RPMI8226 (cell line): ENCODE results near the gene QRICH1.

Experiments
- DNase-seq: peaks from one replicate; pipeline ENCODE4 v3.0.0-alpha.2; 2015

Gene QRICH1, protein sequence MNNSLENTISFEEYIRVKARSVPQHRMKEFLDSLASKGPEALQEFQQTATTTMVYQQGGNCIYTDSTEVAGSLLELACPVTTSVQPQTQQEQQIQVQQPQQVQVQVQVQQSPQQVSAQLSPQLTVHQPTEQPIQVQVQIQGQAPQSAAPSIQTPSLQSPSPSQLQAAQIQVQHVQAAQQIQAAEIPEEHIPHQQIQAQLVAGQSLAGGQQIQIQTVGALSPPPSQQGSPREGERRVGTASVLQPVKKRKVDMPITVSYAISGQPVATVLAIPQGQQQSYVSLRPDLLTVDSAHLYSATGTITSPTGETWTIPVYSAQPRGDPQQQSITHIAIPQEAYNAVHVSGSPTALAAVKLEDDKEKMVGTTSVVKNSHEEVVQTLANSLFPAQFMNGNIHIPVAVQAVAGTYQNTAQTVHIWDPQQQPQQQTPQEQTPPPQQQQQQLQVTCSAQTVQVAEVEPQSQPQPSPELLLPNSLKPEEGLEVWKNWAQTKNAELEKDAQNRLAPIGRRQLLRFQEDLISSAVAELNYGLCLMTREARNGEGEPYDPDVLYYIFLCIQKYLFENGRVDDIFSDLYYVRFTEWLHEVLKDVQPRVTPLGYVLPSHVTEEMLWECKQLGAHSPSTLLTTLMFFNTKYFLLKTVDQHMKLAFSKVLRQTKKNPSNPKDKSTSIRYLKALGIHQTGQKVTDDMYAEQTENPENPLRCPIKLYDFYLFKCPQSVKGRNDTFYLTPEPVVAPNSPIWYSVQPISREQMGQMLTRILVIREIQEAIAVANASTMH

DNA sequence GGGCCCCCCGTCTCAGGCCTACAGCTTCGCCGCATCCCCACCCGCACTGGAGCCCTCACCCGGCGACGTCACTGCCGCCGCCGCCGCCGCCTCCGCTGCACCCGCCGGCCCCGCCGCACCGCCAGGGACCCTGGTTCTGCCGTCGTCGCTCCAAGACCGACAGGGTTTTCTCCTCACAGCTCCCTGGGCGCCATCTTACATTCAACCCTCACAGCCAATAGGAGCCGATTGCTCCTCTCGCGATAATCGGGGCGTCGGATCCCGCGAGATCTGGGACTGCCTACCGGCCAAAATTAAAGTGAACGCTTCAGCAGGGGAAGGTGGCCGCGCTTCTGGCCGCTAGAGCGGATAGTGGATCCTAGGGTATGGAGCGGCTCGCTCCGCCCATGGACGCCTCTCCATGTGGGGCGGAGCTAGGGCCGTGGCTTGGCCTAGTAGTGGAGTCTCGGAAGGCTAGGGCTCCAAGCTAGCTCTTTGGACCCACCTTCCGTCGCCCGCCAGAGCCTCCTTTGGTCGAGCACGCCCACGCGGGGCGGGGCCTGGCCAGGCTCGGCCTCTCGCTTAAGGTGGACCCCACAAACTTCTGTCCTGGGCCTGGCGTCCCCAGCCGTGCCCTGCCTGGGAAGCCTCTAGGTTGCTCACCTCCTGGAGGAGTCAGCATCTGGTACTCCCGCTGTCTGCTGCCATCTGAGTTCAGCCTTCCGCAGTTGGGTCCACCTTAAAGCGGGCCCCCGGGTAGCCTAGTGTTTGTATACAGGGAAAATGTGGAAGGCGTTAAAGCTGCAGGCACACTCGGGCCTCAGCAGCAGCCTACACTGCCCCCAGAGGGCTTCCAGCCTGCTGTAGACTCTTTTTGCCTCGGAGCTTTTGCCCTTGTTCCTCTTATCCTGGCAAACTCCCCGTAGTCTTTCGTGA lies at the start of gene QRICH1:
Gene QRICH1, minus strand, starts transcription at position 219 of the 915 bp plus-strand sequence. CDS start 17,054 bp downstream, outside the sequence.
- DNase-seq: peak; percentile 99

DNA sequence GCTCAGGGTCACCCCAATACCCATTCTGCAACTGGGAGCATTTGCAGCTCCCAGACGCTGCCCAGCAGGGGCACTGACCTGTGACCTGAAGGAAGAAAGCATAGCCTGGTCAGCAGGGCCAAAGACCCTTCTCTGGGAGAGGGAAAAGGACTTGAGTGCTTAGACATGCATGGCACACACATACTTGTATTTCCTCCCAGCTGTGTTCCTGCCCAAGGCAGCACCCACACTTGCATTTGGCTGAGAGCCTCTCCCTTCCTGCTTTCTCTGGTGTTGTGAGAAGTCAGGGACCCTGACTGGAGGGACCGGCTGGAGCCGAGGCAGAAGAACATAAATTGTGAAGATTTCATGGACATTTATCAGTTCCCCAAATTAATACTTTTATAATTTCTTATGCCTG lies 46.2 kb upstream of the QRICH1 start:
- no peak for DNase-seq

DNA sequence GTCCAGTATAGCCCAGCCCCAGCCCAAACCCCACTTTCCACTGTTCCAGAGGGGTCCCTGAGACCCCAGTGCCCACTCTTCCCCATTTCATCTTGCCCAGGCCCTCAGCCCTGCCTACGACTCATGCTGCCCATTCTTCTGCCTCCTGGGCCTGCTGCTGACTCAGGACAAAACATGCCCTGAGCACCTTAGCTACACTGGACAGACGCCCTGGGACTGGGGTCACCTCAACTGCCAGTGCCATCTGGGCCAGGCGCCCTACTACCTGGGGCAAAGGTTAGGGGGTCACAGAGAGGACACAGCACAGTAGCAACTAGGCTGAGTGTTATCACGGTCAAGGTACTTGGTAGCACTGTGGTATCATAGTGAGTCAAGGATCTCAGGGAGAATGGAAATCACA lies 41.6 kb upstream of the QRICH1 start:
- no peak for DNase-seq

DNA sequence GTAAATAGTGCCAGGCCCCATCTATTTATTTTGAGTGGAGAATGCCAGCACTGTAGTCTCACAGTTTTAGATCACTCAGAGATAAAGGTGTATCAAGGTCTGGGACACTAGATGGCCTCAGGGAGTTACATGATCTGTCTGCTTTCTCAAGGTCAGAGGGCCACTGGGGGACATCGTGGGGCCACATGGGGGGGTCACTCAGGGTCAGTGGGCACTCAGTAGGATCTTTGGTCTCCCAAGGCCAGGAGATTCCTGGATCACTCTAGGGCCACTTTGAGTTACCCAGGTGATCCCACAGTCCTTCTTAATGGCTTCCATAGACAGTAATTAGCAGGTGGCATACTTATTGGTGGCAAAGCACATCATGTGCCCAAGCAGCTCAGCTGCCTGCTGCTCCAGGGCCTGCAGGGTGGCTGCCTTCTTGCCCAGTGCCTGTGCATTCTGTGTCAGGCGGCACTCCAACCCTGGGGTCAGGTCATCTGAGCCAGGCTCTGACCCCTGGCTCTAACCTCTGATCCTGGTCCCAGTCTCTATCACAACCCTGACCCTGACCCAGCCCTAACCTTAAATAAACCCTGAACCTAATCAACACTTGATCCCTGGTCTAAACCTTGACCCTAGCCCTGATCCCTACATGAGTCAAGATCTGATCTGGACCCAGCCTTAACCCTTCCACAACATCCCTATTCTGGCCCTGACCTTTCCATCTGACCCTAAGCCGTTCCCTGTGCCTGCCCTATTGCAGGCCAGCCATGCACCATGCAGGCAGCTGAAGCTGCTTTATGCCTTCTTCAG lies 40.8 kb upstream of the QRICH1 start:
- no peak for DNase-seq

DNA sequence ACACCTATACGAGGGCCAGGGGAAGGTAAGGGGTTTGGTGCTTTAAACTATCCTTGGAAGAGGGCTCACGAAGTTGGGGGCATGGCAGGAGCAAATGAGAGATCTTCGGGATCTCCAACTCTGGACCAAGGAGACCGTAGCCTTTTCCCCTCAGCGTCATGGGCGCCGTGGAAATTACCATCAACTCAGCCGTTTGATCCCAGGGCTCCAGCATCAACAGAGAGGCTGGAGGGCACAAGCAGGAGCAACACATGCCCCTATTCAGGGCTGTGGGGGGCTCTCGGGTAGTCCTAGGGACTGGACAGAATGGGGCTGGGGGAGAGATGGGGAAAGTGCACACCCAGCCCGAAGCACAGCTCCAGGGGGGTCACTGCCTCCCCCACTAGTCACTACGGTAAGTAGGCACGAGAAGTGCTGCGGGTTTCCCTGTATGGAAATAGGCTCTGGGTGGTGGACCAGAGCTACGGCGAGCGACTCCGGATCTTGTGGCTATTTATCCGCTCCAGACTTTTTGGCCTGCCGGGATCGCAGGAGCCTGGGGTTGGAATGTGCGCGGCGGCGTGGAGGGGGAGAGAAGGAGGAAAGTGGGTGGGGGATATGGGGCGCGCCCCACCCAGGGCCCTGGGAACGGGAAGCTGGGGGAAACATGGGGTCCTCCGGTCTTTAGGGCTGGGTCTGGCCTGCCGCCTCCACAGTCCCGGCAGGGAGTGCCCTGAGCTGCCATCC lies 39.5 kb upstream of the QRICH1 start:
- DNase-seq: no peak

DNA sequence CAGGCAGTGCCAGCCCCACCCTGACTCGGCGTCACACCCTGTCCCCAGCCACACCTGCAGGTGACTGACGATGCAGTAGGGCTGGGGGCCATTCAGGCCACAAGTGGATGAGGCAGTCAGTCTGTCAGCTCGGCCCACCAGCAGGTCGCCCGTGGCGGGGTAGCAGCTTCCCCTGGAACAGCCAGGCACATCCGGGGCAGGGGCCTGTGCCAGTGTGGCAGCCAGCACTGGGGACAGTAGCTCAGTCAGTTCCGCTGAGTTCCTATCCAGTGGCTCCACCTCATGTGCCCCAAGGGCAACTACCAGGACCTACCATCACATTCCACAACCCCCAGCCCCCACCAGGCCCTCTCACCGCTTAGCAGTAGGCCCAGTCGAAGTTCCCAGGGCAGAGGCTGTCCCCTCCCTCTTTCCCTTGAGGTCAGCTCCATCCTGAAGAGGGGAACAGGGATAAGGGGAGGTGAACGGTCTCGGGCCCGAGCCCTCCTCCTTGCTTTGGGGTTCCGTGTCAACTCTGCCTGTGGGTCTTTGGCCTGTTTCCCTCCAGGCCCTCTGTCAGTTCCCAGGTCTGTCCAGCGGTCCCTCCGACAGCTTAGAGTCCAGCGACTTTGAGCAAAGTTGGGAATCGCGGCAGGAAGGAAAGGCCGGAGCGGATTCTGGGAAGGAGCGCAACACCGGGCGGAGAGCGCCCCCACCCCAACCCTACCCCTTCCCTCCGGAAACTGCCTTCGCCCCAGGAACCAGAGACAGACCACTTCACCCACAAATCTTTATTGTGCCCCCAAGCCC lies 38.8 kb upstream of the QRICH1 start, which contains the start of gene LAMB2:
Gene LAMB2, minus strand, starts transcription at position 614 of the 789 bp plus-strand sequence. Its CDS starts 183 bp downstream, at position 431.
- DNase-seq: no peak

DNA sequence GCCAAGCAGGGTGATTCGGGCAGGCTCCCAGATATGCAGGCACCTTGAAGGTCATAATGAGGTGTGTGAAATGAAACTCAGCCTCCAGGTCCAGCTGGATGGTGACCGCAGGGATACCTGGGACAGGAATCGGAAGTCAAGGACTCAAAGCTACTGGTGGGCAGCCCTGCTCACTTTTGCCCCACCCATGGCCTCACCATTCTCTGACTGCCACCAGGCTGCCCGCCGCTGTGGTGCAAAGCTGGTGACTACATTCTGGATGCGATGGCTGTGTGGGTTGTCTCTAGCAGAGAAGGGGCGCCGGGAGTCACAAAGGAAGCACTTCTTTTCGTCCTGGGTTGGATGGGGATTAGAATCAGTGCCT lies 38.2 kb upstream of the QRICH1 start:
- DNase-seq: no peak

DNA sequence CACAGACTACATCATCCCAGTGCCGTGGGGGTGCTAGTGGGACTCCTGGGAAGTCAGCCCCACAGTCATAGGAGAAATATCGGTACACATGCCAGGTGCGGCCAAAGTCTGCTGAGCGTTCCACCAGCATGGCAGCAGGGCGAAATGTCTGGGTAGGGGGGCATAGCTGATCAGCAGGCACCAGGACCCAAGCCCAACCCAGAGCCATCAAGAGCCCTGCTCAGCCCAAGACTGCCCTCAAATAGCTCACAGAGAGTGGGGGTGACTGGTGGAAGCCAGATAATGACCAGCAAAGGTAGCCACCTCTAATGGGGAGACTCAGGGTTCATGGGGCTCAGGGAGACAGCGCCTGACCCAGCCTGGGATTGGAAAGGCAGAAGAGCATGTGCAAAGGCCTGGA lies 37.7 kb upstream of the QRICH1 start:
- DNase-seq: no peak

DNA sequence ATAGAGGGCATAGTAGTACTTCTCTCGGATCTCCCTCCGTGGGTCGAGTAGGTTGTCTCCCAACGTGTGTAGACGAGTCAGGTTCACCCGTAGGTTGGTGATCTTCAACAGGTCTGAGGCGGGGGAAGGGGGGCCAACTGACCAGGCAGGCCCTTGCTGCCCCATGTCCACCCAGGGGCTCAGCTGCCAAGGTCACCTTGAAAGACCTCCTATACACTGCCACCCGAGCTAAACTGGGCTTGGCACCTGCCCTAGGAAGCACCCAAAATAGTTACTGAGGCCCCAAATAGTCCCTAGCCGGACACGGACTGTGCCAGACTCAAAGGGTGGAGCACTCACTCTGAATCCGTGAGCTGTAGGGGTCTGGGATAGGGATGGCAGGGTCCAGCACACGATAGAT lies 37.2 kb upstream of the QRICH1 start:
- no peak for DNase-seq

DNA sequence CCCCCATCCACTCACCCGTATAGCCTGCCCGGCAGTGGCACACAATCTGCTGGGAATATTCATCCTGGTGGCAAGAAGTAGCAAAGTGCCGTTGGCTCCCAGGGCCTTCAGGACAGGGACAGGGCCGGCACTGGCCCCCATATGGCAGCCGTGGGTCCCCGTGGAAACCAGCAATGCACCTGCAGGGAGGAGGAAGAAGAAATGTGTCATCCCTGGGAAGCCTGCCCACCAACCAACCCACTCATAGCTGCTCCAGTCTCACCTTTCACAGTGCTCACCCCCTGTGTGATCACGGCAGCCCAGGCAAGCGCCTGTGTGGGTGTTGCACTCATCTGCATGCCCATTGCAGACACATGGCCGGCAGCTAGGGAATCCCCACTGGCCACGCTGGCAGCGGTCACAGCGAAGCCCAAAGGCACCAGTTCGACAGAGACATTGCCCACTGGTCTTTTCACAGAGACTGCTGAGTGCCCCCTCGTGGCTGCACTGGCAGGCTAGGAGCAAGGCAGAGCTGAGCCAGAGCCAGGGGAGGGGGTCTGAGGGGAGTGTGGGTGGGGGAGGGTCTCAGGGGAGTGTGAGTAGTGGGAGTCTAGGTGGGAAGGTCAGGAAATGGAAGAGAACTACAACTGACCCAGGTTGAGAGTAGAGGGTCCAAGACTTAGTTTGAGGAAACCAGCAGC lies 31.3 kb upstream of the QRICH1 start:
- peak; percentile 23 for DNase-seq

DNA sequence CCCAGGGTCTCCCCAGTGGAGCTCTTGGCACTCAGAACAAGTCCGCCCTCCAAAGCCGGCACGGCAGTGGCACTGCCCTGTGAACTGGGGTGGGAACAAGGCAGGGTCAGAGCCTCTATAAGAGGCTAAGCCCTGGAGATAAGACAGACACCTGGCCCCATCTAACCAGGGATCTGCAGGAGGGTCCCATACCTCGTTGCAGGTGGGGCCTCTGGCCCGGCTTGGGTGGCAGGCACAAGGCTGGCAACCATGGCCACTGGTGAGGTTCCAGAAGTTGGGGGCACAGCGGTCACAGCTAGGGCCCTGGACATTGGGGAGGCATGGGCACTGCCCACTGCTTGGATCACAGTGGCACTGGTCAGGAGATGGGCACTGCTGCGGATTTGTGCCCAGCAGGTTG lies 30.3 kb upstream of the QRICH1 start:
- no peak for DNase-seq

DNA sequence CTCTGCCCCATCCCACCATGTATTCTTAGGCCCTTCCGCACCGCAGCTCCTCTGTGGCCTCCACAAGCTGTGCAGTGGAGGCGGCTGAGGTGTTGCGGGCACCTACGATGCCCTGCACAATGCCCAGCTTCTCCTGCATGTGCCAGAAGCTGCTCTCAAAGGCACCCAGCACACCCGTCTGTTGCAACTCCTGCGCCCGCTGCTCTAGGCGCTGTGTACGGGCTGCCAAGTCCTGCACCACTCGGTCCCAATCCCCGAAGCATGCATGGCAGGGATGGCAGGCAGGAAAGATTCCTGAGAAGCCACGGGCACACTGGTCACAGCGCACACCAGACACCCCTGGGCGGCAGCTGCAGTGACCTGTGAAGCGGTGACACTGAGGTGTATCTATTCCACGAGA lies 29.8 kb upstream of the QRICH1 start:
- no peak for DNase-seq

DNA sequence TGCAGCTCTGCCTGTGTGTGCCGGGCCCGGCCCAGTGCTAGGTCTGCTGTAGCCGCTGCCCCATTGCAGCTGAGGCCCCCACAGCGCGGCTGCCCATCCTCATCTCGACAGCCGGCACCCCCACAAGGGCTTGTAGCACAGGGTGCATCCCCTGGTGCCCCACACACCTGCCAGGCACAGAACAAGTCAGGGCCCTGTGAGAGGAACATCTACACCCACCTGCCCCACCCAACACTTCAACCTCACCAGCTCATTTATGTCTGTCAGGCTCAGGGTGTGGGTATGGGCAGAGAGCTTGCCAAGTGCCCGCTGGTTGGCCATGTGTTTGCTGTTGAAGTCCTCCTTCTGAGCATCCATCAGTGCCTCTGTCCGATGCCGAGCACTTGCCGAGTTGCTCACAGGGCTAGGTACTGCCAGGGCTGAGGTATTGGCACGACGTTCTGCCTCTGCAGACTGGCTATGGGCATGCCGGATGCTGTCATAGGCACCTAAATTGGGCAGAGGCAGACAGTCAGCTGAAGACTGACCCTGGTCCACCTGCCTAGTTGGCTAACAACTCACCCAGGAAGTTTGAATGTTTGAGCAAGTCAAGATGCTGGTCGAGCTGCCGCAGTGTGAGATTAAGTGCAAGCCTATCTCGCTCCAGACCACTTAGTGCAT lies 29.1 kb upstream of the QRICH1 start:
- no peak for DNase-seq

DNA sequence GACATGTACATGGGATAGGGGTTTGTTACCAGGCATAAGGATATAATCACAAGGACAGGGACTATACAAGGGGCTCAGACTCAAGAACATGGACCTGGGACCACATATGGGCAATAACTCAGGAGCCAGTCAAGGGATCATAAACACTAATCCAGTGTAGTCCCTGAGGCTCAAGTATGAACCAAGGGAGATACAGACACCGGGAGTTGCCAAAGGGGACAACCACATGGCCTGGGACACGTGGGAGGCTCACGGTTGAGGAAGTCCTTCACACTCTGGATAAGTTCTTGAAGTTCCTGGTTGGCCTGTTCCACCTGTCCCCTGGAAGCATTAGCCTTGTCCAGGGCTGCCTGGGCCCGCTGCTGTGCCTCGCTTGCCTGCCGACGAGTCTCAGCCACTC lies 28.6 kb upstream of the QRICH1 start:
- DNase-seq: no peak

DNA sequence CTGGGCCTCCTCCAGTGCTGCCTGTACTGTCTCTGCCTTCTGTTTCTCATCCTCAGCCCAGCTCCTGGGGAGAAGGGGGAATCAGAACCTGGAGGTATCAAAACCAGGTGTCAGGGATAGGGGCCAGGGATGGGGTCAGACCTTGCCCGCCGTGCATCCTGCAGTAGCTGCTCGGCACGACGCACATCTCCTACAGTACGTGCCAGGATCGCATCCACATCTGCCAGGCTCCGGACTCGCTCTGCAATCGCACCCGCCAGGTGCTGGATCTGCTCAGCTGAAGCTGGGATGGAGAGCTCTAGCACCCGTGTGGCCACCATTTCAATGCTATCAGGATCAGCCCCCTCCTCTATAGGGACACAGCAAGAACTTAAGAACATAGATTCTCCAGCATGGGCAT lies 28.2 kb upstream of the QRICH1 start:
- no peak for DNase-seq

DNA sequence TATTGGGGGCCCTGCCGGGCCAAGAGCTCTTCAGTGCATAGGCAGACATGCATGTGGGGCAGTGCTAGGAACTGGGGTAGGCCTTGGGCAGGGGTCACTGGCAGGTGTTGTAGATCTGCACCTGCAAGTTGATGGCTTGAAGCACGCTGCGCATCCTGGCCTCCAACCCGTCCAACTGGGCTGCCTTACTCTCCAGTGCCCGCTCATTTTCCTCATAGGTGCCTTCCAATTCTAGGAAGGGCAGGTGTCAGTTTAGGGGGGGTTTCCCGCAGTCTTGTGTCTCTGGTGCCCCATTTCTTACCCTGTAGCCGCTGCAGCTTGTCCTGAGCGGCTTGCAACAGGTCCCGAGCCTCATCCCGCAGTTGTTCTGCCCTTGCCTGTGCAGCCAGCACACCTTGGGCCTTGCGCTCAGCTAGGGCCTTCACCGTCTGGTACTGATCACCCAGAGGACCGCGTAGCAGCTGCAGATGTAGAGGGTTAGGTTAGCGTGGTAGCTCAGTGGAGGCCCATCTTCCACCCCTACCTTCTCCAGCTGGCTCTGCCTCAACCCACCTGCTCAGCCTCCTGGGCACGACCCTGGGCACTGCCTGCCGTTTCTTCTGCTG lies 27.4 kb upstream of the QRICH1 start:
- DNase-seq: no peak

DNA sequence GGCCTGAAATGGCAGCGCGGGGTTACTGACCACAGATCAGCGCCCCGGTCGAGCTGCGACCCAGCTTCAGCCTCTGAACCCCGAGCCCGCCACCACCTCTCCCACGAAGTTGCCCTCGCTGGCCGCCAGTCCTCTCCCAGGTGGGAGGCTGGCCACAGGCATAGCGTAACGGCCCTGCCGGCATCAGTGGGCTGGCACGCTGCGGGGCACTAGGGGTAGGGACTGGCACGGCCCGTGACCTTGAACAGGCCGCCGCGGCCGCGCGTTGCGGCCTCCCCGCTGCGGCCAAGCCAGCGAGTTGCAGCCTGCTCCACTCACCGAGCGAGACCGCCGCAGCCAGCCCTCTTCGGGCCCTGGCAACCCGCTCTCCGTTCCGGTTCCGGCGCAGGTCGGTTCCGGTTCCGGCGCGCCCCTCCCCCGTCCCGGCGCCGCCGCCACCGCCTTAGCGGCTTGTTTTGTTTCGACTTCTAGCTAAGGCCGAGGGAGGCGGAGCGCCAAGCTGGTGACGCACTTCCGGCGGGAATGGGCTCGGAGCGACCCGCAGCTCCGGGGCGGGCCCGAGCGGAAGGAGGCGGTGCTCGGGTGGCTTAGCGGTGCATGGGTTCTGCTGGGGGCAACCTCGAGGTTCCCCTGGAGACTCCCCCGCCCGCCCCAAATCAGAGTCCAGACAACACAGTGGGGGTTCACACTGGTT lies 26.7 kb upstream of the QRICH1 start, which contains the start of gene USP19:
Gene USP19, minus strand, starts transcription at position 386 of the 694 bp plus-strand sequence. CDS start 1,678 bp downstream, outside the sequence.
- DNase-seq: peak; percentile 95

DNA sequence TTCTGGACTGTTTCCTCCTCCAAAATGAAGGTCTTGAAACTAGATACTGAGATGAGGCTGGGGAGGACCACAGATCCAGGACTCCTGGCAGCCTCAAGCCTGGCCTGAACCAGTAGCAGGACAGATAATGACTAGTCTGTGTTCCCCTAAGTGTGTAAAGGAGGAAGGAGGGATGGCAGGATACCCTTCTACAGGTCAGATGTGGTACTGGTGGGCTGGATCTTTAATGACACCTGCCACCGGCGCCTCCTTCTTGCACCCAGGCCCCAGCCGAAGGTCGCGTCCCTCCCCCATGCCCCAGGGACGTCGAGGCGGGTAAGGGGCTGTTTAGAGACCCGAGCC lies 26.2 kb upstream of the QRICH1 start:
- no peak for DNase-seq
